ENCODE results near the gene GALNT9.

DNA sequence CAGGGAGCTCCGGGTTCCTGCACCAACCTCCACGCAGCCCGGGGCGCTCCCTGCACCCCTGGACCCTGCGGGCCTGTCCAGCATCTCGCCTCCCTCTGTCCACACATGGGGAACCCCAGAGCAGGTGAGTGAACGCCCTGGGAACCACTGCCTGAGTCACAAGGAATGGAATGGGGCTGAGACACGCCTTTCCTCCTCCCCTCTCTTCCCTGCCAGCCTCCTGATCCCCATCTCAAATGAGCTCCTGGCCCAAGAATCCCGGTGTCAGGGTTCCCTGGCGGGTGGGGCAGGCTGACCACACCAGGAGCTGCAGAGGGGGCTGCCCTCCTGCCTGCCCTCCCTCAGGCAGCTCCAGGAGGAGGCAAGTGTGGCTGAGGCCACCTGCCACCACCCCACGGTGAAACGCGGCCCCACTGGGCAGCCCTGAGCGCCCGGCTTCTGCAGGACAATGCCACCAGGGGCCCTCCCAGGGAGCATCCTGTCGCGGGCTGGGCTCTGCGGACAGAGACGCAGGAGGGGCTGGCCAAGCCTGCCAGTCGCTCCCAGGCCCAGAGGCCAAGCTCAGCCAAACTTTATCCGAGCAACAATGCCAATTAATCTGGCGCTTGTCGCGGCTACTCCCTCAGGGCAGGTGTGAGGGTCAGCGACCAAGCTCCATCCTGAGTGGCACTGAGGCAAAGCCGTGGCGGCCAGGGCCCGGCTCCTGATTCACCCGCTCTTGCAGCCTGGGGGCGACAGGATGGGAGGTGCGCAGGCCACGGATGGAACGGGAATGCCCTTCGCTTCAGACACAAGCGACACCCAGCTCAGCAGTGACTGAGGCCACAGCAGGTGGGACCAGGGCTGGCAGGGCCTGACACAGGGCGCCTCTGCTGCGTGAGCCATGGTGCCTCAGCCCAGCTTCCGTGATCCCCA, 44.3 kb downstream of the GALNT9 start:
- TF ChIP-seq CTCF (conservative IDR thresholded peaks at IDR 0.05 in 1 of 2, IDR thresholded peaks at IDR 0.05 in 1 of 2; ENCODE audit: extremely low read depth in 1 of 2, insufficient read depth in 1 of 2, low read depth in 1 of 2, low read length in 2 of 2) (no peak), EZH2 (IDR thresholded peaks at IDR 0.05; ENCODE audit: borderline replicate concordance, low read length) (no peak)

Measured in mammary epithelial cell (primary cell).